ENCODE results near the gene FARS2.

FARS2 gene

DNA sequence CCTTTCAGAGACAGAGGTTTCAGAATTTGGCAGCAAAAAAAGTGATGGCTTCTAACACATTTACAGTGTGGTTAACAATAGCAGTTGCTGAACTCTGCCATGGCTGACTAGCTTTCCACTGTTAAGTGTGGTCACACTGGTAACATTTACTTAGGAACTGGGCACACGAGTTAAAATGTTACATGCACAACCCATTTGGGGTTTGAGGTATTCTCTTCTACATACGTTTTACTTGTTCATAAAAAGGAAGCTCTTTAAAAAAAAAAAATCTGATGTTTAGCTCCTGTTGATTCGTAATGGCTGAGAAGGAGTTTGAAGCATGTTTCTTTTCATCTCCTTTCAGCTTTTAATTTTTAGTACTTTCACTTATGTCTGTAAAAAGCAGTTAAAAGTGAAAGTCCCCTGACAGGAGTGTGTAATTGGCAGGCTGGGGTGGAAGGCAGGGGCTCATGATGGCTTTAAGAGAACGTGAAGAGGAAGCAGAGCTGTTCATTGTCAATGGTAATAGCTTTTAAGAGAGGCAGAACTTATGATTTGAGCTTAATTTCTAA is 245.9 kb downstream of the FARS2 start:
- DNase-seq (ENCODE audit: low read depth), result no peak

DNA sequence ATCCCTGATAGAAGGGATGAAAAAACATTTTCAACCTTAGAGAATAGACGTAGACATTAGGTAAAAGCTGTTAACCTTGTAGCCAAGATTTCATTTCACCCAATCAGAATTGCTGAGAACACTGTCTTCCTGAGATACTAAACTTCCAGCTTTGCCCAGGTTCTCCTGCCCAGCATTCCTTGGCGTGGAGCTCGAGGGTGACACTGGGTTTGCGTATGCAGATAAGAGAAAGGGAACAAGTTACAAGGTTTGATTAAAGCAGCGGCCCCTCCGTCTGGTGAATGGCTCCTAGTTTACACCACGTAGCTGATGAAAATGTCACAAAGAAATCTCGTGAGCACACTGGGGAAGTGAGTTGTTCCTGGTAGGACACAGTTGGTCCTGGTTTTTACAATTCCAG is 247.8 kb downstream of the FARS2 start:
- DNase-seq (ENCODE audit: low read depth), result no peak

DNA sequence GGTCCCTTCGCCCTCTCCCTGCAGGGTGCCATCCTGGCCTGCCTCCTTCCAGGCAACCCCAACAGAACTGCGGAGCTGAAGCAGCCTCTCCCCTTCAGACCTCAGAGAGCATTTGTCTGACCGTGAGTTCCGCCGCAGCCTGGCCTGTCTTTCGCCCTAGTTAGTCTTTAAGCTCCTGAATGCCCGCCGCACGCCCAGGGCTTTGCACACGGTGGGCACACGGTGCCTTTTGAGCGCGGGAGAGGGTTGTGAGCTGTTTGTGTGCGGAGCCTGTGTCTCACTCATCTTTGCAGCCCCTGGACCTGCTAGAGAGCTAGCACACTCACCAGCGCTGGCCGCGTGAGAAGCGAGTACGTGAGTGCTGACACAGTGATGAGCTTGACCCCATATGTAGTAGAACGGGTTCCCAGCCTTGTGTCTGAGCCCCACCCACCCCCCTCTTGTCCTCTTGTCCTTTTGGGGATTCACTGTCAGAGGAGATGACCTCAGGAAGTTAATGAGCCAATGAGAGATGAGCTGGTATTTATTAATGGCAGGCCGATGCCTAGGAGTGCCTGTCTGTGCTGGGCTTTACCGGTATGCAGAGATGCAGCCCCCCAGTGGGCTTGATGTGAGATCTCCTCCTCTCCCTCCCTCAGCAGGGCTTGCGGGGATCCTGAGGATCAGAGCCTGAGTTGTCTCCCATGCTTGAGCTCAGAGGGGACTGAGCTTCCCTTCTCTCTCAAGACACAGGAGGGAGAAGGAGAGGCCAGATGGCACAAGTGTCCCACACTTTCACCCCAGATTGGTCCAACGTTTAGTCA is 249.2 kb downstream of the FARS2 start:
- no peak for DNase-seq (ENCODE audit: low read depth)

DNA sequence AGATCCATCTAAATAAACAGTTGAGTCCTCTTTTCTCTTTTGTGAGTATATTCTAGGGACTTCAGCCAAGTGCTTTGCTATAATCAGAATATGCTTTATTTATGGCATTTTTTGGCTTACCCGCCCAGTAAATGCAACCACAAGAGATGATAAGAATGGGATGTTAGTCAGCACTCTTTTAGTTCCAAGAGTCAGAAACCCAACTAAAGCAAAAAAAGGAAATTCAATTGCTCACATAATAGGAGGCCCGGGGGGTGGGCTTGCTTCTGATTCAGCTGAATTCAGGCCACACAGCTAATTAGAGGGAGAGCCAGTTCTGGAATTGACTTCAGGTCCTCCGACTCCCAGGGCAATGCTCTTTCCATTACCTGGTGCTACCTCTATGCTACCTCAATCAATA is 250.6 kb downstream of the FARS2 start:
- no peak for DNase-seq (ENCODE audit: low read depth)

DNA sequence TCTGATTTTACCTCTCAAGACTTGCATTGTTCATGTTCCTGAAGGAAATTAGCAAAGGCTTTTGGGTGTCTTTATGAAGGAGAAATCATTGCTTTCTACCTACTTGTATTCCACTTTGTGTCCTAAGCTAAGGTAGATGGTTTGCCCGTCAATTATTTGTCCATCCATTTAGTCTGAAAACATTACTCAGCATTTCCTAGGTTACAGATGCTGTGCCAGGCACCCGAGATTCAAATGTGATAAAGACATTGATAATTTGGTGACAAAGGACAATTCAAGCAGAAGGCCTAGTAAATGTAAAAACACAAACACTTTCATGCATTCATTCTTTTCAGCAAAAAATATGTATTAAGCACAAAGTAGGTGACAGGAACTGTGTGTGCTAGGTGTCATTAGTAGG is 251.1 kb downstream of the FARS2 start:
- no peak for DNase-seq (ENCODE audit: low read depth)

DNA sequence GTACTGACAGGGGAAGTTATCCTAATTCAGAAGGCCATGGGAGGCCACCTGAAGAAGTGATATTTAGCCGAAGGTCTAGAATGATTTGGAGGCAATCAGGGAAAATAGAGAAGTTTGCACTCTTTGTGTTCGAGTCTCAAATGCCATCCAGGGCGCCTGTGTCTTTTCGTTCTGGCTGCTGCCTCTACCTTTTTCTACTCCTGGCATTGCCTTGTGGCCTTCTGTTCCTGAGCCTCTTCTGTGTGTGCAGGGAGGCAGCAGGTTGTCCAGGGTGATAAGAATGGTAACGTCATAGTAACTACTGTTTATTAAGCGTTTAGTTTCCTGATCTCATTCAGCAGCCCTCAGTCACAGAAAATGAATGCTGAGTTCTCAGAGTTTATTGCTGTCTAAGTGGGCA is 252.1 kb downstream of the FARS2 start:
- no peak for DNase-seq (ENCODE audit: low read depth)

DNA sequence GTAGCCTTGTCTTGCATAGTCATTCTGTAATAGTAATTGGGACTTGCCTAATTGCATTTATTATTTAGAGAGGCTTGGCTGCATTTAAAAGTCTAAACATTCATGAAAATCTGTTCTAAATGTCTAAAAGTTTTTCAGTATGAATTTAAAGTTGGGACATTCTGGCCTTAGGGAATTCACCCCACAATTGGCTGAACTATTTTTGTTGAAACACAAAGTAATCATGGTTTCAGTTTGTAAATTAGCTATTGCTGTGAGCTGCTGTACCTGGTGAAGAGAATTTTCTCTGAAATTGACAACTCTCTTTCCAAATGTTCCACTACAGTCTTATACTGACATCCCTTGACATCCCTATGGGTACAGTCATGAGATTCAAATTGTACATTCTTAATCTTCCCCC is 253.0 kb downstream of the FARS2 start:
- DNase-seq (ENCODE audit: low read depth), result no peak

DNA sequence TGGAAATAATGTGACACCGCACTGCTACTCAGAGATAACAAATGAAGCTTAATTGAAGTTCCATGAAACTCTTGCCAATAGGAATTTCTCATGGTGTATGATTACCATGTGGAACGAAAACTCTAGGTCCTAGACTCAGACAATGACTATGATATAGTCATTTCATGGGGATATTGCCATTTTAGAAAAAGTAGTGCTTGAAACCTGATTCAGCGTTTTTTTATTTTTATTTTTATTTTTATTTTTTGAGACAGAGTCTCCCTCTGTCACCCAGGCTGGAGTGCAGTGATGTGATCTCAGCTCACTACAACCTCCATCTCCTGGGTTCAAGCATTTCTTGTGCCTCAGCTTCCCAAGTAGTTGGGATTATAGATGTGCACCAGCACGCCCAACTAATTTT is 253.9 kb downstream of the FARS2 start:
- no peak for DNase-seq (ENCODE audit: low read depth)

DNA sequence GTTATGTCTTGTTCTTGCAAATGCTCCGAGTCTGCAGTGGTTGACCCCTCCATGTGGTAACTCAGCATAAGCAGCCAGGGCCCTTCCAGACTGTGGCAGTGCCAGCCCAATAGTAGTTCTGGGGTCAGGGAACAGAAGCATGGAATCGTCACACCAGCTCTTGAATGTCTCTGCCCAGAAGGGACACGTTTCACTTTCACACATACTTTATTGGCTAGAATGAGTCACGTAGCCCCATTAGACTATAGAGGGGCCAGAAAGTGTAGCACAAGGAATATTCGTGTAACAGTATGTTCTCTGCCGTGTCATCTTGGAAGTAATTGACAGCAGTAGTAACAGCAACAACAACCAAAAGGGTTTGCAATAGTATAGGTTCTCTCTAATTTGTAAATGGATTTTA is 254.7 kb downstream of the FARS2 start:
- DNase-seq (ENCODE audit: low read depth), result no peak

DNA sequence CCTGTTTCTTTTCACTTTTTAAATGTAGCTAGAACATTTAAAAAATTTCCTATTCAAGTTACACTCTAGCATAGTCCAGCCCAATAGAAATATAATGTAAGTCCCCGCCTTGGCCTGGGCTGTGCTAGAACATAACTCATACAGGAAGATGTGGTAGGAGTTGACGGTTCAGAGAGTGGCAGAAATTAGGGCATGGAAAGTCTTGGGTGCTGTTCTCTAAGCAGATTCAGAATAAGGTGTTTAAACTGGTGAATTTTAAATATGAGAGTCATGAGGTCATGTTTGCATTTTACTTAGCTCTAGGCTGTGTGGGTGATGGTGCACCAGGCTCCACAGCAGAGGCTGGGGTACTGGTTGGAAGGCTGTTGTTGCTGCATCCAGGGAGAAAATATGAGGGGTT is 256.5 kb downstream of the FARS2 start:
- DNase-seq (ENCODE audit: low read depth), result no peak

DNA sequence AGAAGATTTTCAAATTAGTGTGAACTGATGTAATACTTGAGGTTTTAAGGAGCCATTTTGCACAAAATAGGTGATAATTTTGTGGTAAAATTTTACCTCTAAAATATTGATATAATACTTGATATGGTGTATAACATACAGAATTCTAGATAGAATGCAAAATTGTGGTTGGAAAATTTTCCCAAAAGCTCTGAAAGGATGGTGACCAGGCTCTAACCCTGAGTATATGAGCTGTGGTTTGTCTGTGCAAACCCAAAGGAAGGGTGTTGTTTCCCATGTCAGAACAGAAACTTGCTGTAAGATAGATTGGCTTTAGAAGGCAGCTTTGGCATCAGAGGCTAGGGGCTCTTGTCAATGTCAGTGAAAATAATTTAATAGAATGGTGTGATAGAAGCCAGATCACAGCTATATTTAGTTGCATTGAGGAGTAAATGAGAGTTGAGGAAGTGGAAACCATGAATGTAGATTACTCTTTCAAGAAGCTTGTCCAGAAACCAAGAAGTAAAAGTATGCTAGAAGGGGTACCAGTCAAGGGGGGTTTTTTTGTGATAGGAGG is 257.7 kb downstream of the FARS2 start:
- DNase-seq (ENCODE audit: low read depth), result no peak

DNA sequence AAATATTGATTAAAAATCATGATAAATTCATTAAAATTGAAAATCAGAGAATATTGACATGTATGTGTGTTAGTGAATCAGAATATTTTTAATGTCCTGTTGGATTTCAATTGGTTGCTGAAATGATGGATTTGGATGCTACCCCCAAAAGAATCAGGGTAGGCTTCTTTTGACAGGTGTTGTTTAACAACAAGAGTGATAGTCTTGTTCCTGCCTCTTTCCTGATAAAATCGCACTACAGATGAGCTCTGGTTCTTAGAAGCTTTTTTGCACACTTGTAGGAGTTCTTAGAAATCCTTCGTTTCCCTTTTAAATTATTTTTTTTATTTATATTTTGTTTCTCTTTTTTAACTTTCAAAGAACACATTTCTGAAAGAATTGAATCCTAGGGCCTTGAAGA is 259.5 kb downstream of the FARS2 start:
- DNase-seq (ENCODE audit: low read depth), result no peak

DNA sequence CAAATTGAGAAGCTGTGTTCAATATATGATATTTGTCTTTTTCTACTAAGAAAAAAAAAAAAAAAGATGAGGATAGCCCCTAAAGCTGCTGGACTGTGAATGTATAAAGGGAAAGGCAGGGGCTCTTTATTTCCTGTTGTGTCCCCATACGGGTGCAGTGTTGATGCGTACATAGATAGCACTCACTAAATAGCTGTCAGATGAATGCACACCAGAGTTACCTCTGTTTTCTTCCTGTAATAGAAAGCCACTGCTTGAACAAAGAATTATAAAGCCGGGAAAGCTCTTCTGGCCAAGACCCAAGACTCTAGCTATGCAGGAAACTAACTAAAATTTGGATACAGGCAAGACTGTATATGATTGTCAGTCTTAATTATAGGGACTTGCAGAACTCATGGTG is 260.0 kb downstream of the FARS2 start:
- DNase-seq (ENCODE audit: low read depth), result no peak

DNA sequence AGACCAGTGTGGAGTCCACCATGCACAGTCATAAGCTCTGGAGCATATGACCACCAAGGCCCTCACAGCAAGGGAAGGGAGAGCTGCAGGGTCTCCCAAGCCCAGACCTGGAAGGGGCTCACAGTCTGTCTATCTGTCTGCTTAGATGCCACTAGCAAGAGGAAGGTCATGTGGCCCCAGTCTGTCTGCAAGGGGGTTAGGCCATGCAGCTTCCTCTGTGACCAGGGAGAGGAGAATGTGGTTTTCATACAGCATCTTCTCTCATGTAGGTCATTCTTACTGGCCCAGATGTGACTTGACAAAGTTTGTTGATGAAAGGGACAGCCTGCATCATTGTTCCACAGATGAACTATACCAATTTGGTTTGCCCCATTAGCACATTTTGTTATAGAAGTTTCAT is 260.8 kb downstream of the FARS2 start:
- no peak for DNase-seq (ENCODE audit: low read depth)

DNA sequence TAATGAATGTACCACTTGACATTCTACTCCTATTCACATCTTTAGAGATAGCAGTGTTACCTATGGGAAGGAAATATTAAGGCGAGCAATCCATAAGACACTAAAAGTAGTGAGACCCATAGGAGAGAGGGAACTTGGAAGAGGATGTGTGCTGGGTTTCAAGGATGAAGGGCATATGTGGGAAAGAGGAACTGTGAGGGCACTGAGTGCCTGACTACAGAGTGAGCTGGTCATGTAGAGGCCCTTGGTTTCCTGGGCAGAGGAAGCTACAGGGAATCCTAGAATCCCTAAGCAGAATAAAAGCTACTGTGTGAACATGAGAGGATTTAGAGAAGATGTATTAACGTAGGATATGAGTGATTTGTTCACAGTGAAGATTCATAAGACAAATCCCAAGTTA is 262.8 kb downstream of the FARS2 start:
- DNase-seq (ENCODE audit: low read depth), result no peak

DNA sequence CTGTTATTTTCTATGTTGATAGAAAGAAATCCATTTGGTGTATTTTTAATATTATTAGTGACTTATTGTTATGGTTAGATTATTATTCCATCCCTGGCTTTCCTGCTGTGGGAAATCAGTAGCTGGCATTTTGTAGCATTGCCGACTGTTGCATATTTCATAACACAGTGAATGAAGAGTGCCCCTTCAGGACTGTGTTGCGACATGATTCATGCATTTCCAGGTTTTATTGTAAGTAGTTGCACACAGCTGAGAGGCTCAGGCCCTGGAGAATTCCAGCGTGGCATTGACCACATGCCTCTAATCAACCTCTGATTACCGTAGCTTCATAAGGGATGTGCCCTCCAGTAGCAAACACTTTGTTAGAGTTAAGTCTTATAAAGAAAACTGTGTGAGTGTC is 263.9 kb downstream of the FARS2 start:
- no peak for DNase-seq (ENCODE audit: low read depth)

DNA sequence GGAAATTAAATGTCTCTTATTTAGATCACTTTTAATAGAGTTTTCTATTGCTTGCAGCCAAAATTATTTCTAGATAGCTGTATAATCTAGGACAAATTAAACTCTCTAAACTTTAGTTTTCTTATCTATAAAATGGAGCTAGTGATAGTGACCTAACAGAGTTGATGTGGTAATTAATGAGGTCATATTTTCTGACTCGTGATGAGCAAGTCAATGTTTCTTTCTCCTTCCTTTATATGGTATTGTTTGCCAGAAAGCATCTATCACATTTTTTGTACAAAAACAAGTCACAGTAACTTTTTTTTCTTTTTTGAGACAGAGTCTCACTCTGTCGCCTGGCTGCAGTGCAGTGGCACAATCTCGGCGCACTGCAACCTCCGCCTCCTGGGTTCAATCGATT is 267.7 kb downstream of the FARS2 start:
- DNase-seq (ENCODE audit: low read depth), result no peak

DNA sequence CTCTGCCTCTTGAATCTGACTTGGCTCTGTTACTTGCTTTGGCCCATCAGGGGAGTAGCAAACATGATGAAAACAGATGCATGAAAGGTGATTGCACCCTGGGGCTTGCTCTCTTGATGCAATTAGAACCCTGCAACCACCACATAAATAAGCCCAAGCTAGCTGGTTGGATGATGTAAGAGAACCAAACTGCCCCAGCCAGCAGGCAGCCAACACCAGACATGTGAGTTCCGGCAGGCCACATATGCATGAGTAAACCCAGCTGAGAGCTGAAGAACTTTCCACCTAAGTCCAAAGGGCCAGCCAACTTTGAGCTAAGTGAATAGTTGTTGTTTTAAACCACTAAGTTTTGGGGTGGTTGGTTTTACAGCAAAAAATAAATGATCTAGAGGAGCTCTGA is 268.4 kb downstream of the FARS2 start:
- DNase-seq (ENCODE audit: low read depth), result no peak

DNA sequence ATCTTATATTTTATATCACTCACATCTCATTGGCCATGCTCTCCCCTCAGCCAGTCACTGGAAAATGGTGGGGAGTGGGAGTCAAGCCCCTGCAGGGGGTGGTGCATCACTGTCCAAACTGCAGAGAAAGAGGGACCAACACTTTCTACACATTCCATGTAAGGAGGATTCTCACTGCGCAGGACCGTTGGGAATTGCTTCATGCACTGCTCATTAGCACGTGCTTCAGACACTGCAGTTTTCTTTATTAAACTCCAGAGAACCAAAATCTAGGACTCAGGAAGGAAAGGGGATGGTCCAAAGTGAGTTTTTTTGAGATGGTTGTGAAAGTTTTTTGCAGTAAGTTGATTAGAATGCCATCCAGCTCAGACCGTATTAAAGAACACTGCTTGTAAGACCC is 269.8 kb downstream of the FARS2 start:
- DNase-seq (ENCODE audit: low read depth), result no peak

DNA sequence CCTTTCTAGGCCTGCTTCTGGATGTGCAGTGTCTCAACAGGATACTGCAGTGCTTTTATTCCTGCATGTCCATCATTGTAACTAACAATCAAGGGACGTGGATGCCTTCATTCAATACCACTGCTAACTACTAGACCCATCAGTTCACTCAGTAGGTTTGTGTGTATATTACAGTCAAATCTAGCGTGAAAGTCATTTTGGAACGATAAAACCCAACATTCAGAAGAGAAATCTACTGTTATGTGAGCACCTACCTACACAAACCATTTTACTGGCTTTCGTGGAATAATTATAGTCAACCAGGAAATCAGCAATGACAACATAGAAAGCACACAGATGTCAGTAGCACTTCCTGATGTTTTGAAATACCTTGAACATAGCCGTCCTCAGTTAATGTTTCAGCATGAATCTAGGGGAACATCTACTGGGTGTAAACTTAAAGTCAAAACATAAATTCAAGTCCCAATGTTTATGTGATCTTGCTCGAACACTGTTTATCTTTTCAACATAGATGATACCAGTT is 270.6 kb downstream of the FARS2 start:
- DNase-seq (ENCODE audit: low read depth), result no peak

DNA sequence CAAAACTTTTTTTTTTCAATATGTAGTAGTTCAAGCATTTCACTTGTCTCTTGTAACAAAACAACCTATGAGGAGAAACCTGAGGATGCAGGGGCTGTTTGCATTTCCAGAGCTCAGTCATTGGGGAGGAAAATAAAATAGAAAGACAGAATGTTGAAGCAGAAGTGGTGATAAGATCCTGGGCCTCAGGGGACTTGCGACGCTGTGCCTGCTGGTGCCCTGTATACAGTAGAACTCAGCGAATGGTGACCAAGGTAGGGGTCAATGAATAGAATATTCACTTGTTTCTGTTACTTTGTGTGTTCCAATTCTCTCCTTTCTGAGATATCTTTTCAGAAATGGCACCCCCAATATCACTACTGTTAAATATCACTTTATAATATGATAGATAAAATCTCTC is 271.6 kb downstream of the FARS2 start:
- DNase-seq (ENCODE audit: low read depth), result no peak

DNA sequence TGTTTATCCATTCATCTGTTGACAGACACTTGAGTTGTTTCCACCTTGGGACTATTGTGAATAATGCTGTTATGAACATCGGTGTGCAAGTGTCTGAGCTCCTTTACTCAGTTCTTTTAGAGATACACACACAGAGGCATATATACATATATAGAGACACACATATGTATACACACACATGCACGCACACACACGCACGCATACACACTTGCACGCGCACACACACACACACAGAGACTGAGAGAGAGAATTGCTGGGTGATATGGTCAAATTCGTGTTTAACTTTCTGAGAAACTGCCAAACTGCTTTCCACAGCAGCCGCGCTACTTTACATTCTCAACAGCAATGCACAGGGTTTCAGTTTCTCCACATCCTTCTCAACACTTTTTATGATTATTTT is 273.3 kb downstream of the FARS2 start:
- DNase-seq (ENCODE audit: low read depth), result no peak

DNA sequence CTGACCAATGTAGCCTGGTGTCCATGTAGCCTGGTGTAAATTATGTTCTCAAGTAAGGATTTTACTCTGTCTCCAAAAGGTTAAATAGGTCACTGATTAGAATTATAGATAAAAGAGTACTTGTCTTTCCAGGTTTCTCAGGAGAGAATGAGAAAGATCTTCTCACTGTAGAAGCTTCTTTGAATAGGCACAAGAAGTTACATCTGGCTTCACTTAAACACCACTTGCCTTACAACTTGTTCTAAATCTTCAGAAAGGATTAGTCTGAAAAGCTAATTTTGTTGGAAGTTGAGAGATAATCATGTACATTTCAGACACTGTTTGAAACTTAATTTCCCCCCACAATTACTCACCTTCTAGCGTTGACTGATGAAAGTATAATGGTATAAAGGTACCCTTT is 275.3 kb downstream of the FARS2 start:
- no peak for DNase-seq (ENCODE audit: low read depth)

DNA sequence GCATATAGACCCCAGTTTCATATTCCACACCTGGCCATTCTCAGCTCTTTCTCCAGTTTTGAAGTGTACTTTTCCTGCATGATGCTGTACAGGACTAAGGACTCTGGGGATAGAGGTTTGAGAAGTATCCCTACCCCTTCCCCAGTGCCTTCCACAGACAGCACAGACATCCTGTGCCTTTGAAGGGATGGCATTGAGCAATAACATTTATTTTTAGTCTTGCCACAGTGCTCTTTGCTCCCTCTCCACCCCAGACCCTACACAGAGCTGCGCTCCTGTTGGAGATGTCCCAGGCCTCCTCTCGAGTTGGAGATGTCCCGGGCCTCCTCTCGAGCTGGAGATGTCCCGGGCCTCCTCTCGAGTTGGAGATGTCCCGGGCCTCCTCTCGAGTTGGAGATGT is 275.8 kb downstream of the FARS2 start:
- no peak for DNase-seq (ENCODE audit: low read depth)
